Uterus (tissue), 4 donors: ENCODE results near the gene BDKRB2. TPM values are rescaled to one million over a fixed set of nuclear protein-coding genes. Genes with fewer than 3 reads are reported as not detected.
A peak's percentile ranks its signal among the peaks of the same experiment; 100 is the strongest.

Source experiments
- DNase-seq, 2 donors: peaks; one replicate each; pipeline ENCODE4 v3.0.0-alpha.2; 2019 to 2020
- H3K27ac ChIP-seq, 2 donors: fragments of 200-600 bp; sonication (generic); 1 replicate in 1 of 2; 2 replicates in 1 of 2; pipeline ENCODE4 v1.5.1; 2016 to 2018
- H3K27me3 ChIP-seq, 2 donors: fragments of 200-600 bp; sonication (generic); one replicate each; pipeline ENCODE4 v1.5.1; 2018 to 2019; ENCODE audit warnings: control low read depth in 1 of 2
- H3K36me3 ChIP-seq, 2 donors: fragments of 200-600 bp; sonication (generic); one replicate each; pipeline ENCODE4 v1.5.1; 2019; ENCODE audit warnings: control low read depth in 1 of 2
- H3K4me1 ChIP-seq, 2 donors: fragments of 200-600 bp; sonication (generic); one replicate each; pipeline ENCODE4 v1.5.1; 2018 to 2019; ENCODE audit warnings: control low read depth in 1 of 2
- H3K4me3 ChIP-seq, 2 donors: fragments of 200-600 bp; sonication (generic); 1 replicate in 1 of 2; 2 replicates in 1 of 2; pipeline ENCODE4 v1.5.1; 2018 to 2019; ENCODE audit warnings: mild to moderate bottlenecking in 1 of 2
- H3K9me3 ChIP-seq, 2 donors: fragments of 200-600 bp; sonication (generic); one replicate each; pipeline ENCODE4 v1.5.1; 2019; ENCODE audit warnings: control low read depth in 1 of 2
- POLR2A ChIP-seq, 2 donors: fragments of 450-650 bp; IDR thresholded peaks; one replicate each; pipeline ENCODE4 v1.6.1; 2016; ENCODE audit warnings: antibody characterized with exemption in 2 of 2, mild to moderate bottlenecking in 1 of 2, moderate library complexity in 1 of 2
- intact Hi-C: fragments of 100-400 bp; cut with DNase I; formaldehyde crosslinking; loops from one replicate; pipeline ENCODE4 v1.15.1; 2023; ENCODE audit warnings: low total_unique reads
- total RNA-seq, 4 donors: library from RNA; depleted of rRNA in 3 of 4; stranded (reverse); fragments of >200 nt in 3 of 4; gene quantifications; one replicate each; pipeline versions ENCODE4 v1.1.0 to v1.2.4, GENCODE V29; 2014 to 2023
- TF ChIP-seq, protein P1 (sequence below), 4 experiments: fragments of 200-600 bp in 2 of 4; fragments of 450-650 bp in 2 of 4; sonication (generic) in 2 of 4; IDR thresholded peaks; one replicate each; pipeline ENCODE4 v1.5.1; 2016 to 2019; ENCODE audit warnings: antibody characterized with exemption in 4 of 4, mild to moderate bottlenecking in 2 of 4, moderate library complexity in 1 of 4
- donor health status: DM: yes; HTN: yes; CAD: no.

BDKRB2 gene
- total RNA-seq, 4 donors from 2014 or later = 4.4 to 34.6 (median 11.1) TPM

DNA sequence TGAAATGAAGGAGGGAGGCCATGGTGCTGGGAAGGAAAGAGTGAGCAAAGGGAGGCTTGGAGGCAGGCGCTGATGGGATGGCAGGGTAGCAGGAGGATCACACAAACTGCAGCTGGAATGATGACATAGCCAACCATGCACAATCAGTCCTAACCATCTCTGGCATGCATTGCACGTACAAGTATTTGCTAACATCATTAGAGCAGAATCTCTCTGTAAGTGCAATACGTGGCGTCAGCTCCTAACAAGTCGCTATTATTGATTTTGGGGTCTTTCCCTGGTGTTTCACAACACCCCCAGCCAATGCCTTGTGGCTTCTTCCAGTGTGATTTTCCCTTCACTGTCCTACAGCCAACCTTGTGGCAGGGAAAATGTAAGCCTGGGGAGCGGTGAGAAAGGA, 69.9 kb downstream of the BDKRB2 start:
- no peaks in the 10 kb centered on the region for H3K27me3 ChIP-seq
- no peak overlapping the region for H3K4me3 ChIP-seq
- no peaks in the 10 kb centered on the region for H3K4me1 ChIP-seq
- TF ChIP-seq, protein P1, sequence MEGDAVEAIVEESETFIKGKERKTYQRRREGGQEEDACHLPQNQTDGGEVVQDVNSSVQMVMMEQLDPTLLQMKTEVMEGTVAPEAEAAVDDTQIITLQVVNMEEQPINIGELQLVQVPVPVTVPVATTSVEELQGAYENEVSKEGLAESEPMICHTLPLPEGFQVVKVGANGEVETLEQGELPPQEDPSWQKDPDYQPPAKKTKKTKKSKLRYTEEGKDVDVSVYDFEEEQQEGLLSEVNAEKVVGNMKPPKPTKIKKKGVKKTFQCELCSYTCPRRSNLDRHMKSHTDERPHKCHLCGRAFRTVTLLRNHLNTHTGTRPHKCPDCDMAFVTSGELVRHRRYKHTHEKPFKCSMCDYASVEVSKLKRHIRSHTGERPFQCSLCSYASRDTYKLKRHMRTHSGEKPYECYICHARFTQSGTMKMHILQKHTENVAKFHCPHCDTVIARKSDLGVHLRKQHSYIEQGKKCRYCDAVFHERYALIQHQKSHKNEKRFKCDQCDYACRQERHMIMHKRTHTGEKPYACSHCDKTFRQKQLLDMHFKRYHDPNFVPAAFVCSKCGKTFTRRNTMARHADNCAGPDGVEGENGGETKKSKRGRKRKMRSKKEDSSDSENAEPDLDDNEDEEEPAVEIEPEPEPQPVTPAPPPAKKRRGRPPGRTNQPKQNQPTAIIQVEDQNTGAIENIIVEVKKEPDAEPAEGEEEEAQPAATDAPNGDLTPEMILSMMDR (IDR thresholded peaks at IDR 0.05) = no peak
- intact Hi-C loops = no loop called here
- no peaks in the 10 kb centered on the region for H3K36me3 ChIP-seq
- H3K9me3 ChIP-seq = no peaks in the 10 kb centered on the region
- DNase-seq = no peak
- H3K27ac ChIP-seq = no peak overlapping the region

DNA sequence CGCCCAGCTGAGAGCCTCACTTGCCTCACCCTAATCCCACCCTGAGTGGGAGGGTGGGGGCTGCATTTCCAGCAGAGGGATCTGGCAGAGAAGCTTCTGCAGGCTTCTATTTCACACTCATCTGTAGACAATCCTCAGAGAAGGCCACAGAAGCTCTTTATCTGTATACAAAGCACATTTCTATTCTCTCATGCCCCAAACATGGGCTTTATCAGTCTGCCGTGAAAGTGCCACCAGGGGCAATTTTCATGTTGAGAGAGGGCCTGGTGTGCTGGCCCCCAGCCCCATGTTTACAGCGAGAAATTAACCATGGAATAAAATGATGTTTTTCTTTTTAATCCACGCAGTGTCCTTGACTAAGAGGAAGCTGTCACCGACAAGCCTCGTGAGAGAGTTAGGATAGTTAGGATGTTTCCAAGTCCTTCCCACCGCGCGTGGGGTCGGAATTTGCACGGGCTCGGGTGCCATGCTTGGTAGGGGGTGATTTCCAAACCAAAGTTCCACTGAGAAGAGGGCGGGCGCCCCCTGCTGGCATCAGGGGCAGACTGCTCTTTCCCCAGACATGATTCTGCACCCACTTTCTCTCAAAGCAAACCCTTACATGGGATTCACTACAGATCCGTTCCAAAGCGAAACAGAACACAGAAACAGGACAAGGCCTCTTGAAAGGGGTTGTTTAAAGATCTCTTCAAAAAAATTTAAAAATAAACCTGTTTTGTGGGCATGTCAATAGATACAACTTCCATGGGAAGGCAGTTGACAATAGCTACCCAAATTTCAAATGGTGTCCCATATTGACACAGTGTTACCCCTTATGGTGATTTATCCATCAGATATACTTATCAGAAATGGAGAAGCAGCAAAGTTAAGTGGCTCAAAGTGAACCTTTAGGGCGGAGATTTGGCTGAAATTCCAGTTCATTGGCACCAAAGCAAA, 70.8 kb downstream of the BDKRB2 start:
- H3K27ac ChIP-seq = peak overlapping the region in 1 of 2 donors; percentile 15
- TF ChIP-seq, protein P1 (IDR thresholded peaks at IDR 0.05) = peak; percentile 87 to 97 (median 92)
- TF ChIP-seq POLR2A (IDR thresholded peaks at IDR 0.05) = no peak
- no peaks in the 10 kb centered on the region for H3K4me1 ChIP-seq
- intact Hi-C loops = loop anchor here (5.0 kb wide), 1 partner anchor 168 kb away; no protein-coding TSS in a partner anchor
- H3K4me3 ChIP-seq = no peak overlapping the region
- peak; percentile 68 to 72 for DNase-seq
- no peaks in the 10 kb centered on the region for H3K36me3 ChIP-seq
- no peaks in the 10 kb centered on the region for H3K27me3 ChIP-seq
- H3K9me3 ChIP-seq = no peaks in the 10 kb centered on the region

DNA sequence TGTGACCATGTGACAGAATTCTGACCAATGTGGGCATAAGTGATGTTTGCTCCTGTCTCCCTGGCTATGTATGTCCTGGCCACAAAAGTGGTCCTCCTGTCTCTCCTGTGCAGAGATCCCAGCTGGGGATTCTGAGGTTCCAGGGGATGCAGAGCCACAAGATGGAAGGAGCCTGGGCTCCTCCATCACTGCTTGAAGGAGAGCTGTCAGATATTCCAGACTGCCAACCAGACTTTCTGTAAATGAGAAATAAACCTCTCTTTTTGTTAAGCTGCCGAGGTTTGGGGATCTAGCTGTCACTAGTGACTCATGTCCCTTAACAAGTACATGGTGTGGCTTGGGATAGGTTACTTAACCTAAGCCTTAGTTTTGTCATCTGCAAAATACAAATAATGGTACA, 73.3 kb downstream of the BDKRB2 start:
- H3K27me3 ChIP-seq = no peaks in the 10 kb centered on the region
- intact Hi-C loops = loop anchor here (5.0 kb wide), 1 partner anchor 171 kb away; no protein-coding TSS in a partner anchor
- TF ChIP-seq, protein P1 (IDR thresholded peaks at IDR 0.05) = no peak
- no peak for TF ChIP-seq POLR2A (IDR thresholded peaks at IDR 0.05)
- H3K4me1 ChIP-seq = no peaks in the 10 kb centered on the region
- H3K27ac ChIP-seq = no peak overlapping the region
- no peaks in the 10 kb centered on the region for H3K9me3 ChIP-seq
- no peaks in the 10 kb centered on the region for H3K36me3 ChIP-seq
- no peak for DNase-seq
- no peak overlapping the region for H3K4me3 ChIP-seq

DNA sequence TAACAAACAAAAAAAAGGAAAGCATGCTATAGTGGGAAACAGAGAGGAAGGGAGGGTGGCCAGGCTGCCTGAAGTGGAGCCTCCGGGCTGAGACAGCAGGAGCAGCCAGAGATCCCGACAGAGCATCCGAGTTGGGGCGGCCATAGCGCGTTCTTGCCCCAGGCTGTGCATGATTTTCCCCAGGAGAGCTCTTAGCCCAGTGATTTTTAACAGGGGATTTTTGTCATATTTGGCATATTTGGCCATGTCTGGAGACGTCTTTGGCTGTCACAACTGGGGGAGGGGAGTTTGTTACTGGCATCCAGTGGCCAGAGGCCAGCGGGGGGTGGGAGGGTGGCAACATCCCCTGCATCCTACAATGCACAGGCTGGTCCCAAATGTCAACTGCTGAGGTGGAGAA, 74.9 kb downstream of the BDKRB2 start:
- Histone ChIP-seq H3K4me3 (no peak overlapping the region), H3K27me3 (no peaks in the 10 kb centered on the region), H3K36me3 (no peaks in the 10 kb centered on the region), H3K27ac (no peak overlapping the region), H3K4me1 (no peaks in the 10 kb centered on the region), H3K9me3 (no peaks in the 10 kb centered on the region)
- intact Hi-C loops = loop anchor here (5.0 kb wide), 1 partner anchor 172 kb away; no protein-coding TSS in a partner anchor
- no peak for DNase-seq
- no peak for TF ChIP-seq POLR2A (IDR thresholded peaks at IDR 0.05)
- TF ChIP-seq, protein P1 (IDR thresholded peaks at IDR 0.05) = no peak

DNA sequence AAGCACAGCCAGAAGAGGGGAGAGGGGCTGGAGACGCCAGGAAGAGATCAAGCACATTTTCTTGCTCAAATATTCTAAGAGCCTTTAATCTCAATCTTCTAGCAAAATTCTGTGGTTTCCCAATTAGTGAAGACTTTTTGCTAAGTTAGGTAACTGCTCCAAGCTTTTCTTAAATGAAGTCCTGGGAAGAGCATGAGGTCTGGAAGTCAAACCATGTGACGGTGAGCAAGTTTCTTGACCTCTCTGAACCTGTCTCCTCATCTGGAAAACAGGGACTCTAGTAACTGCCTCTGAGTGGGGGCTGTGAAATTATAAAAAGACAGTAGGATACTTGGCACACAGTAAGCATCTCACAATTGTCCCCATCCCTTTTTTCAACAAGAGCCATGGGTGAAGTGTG, 75.5 kb downstream of the BDKRB2 start:
- no peaks in the 10 kb centered on the region for H3K9me3 ChIP-seq
- DNase-seq = no peak
- H3K27me3 ChIP-seq = no peaks in the 10 kb centered on the region
- intact Hi-C loops = no loop called here
- TF ChIP-seq, protein P1 (IDR thresholded peaks at IDR 0.05) = no peak
- TF ChIP-seq POLR2A (IDR thresholded peaks at IDR 0.05) = no peak
- no peaks in the 10 kb centered on the region for H3K36me3 ChIP-seq
- no peak overlapping the region for H3K4me3 ChIP-seq
- no peaks in the 10 kb centered on the region for H3K4me1 ChIP-seq
- no peak overlapping the region for H3K27ac ChIP-seq
